IPS-18c (cell line): ENCODE results near the gene VWDE.
"Not testable (repeated sequence)": the region's sequence is repeated elsewhere in the genome, so short reads cannot be mapped to it uniquely, and the experiment has no call there.

Experiments used
- H3K4me3 ChIP-seq: 2 replicates; pipeline ENCODE4 v1.7.0; 2013; ENCODE audit warnings: low read depth, mild to moderate bottlenecking, low read length, moderate library complexity; ENCODE audit not compliant: insufficient read depth
- H3K9me3 ChIP-seq: one replicate; pipeline ENCODE4 v1.6.1; 2013; ENCODE audit warnings: mild to moderate bottlenecking, low read length, moderate library complexity; ENCODE audit not compliant: control insufficient read depth, insufficient read depth

Gene VWDE

DNA sequence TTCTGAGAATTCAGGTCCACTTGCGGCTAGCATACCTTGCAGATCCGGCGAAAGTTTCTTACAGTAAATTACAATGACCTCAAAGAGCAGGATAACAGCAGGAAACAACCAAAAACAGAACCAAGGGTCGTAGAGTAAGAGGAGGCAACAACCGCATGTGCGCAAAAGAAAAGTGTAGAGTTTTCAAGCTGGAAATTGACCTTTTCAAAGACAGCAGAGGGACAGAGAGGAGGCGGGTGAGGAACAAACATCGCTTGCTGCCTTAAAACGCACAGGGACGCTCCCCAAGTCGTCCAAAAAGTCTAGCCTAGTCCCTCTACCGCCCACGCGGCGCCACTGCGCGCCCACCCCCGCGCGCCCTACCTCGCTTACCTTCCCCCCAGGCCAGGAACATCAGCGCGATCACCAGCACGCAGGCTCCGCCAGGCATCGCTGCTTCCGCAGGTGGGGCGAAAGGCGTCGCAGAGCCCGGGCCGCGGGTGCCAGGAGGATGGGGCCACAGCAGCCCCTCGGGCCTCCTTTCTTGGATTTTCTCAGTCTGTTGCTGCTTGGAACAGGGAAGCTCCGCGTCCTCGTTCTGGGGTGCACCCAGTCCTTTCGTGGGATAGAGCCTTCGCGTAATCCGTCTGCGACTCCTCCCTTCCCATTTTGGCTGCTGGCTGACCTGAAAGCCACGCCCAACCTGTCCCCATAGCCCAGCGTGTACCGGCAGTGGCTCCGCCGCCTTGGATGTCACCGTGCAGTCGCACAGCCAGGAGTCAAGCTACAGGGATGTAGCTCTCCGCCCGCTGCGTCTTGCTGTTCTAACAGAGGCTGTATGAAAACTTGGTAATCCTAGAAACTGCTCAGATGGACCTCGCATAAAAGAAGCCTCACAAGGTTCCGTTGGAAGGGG lies at the start of gene VWDE:
Gene VWDE (minus strand): TSS at position 579 of the 895 bp plus-strand sequence. CDS start 149 bp downstream, at position 430.
- no peaks in the 10 kb centered on the region for H3K9me3 ChIP-seq
- peak within 1 kb of the TSS; percentile 63 for H3K4me3 ChIP-seq

DNA sequence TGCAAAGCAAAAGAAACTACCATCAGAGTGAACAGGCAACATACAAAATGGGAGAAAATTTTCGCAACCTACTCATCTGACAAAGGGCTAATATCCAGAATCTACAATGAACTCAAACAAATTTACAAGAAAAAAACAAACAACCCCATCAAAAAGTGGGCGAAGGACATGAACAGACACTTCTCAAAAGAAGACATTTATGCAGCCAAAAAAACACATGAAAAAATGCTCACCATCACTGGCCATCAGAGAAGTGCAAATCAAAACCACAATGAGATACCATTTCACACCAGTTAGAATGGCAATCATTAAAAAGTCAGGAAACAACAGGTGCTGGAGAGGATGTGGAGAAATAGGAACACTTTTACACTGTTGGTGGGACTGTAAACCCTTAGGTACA lies 49.5 kb upstream of the VWDE start:
- not testable (repeated sequence) for H3K4me3 ChIP-seq, H3K9me3 ChIP-seq

DNA sequence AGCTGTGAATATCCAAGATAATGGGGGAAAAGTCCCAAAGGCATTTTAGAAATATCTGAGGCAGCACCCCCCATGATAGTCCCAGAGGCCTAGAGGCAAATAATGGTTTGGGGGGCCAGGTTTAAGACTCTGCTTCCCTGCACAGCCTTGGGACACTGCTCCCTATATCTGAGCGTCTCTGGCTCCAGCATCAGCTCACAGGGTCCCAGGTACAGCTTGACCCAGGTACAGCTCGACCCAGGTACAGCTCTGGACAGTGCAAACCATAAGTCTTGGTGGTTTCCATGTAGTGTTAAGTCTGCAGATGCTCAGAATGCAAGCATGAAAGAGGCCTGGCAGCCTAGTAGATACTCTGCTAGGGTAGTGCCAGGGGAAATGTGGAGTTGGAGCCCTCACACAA lies 47.0 kb upstream of the VWDE start:
- no peaks in the 10 kb centered on the region for H3K9me3 ChIP-seq
- H3K4me3 ChIP-seq, result no peak overlapping the region

DNA sequence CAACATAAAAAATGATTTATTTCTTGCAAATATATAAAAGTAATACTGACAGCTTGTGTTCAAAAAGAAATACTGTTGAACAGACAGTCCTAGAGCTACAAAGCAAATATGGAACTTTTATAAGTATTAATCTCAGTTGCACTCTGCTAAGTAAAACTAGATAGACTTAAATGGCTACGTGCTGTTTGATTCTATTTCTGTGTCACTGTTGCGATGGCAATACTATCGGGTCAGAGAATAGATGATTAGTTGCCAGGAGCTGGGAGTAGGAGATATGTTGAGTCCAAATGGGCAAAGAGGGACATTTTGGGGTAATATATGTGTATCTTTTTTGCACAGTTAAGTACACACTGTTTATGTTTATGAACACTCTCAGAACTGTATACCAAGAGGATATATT lies 41.1 kb upstream of the VWDE start:
- Histone ChIP-seq H3K9me3 (no peaks in the 10 kb centered on the region), H3K4me3 (no peak overlapping the region)

DNA sequence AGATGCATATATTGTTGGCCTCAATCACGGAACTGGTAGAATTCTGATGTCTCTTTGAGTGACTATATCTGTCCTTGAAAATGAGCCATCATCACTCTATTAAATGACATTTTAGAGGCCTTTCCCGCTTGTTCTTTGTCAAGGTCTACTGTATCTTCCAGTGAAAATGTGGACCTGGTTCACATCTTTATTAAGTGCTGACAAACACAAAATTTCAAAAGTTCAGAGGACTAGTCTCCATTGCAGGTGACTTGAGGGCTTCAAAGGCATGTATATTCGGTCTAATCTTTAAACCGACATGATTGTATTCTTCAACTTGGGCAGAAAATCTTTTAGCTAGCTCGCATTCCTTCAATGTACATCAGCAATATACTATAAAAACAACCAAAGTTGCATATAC lies 36.6 kb upstream of the VWDE start:
- Histone ChIP-seq H3K4me3 (no peak overlapping the region), H3K9me3 (no peaks in the 10 kb centered on the region)

DNA sequence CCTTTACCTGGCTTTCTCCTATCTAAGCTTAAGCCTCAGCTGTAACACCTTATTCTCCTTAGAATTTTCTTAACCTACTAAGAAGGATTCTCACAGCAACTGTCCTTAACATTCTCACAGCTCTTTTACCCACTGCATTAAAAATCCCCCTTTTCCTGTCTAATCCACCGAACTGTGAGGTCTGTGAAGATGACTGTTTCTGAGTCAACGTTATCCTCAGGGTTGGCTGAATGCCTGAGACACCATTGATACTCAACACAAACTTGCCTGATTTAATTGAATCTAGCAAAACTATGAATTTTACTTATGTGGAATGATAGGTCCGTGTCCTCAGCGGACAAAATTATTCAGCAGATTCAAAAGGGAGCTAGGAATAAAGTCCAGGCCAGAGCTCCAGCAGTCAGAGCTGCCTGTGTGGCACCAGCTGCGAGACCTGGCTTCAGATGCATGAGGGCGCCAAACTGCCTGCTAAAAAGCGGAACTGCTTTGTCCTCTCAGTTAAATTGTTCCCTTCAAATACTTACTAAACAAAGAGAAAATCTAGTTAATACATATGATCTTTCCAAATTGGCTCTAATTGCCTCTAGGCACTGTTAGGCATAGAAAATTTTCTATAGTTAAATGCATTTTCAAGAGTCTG lies 33.4 kb upstream of the VWDE start:
- Histone ChIP-seq H3K9me3 (no peaks in the 10 kb centered on the region), H3K4me3 (no peak overlapping the region)

DNA sequence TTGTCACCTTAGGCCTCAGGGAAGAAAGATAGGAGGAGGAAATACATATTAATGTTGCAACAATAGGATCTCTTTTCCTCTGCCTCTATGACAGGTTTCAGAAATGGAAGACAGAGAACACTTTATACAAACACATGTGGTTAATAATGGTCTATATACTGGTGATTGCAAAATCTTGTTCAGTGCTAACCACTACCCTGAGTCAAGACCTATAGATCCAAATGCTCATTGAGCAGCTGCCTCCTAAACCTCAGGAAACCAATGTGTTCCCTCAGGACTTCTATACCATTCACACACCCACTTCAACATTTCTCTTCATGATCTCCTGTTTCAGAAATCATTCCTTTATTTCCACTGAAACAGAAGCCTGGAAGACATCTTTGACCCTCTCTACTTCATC lies 32.5 kb upstream of the VWDE start:
- Histone ChIP-seq H3K9me3 (no peaks in the 10 kb centered on the region), H3K4me3 (no peak overlapping the region)

DNA sequence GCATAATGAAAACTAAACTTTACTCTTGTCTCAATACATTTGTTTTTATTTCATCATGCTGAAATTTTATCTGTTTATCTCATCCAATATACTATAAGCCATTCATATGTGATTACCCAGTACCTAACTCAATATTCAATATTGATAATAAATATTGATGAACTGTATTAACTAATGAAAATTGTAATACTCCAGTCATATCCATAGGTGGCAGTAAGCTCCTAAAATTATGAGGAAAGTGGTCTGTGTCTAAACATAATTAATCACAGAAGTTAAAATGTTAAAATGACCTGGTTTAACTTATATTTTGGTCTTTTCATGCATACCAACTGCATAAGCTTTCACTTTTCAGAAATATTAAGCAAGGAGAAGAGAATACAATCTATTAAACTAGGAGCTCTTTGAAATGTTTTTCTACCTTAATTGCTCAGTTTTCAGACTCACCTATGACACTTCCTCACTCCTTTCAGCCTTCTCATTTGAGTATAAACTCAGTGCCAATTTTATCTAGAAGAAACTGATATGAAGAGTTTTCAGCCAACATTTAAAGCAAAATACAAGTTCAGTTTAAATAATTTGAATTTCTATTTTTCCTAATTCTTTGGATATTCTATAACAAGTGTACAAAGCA lies 30.5 kb upstream of the VWDE start:
- H3K9me3 ChIP-seq, result no peaks in the 10 kb centered on the region
- H3K4me3 ChIP-seq, result no peak overlapping the region

DNA sequence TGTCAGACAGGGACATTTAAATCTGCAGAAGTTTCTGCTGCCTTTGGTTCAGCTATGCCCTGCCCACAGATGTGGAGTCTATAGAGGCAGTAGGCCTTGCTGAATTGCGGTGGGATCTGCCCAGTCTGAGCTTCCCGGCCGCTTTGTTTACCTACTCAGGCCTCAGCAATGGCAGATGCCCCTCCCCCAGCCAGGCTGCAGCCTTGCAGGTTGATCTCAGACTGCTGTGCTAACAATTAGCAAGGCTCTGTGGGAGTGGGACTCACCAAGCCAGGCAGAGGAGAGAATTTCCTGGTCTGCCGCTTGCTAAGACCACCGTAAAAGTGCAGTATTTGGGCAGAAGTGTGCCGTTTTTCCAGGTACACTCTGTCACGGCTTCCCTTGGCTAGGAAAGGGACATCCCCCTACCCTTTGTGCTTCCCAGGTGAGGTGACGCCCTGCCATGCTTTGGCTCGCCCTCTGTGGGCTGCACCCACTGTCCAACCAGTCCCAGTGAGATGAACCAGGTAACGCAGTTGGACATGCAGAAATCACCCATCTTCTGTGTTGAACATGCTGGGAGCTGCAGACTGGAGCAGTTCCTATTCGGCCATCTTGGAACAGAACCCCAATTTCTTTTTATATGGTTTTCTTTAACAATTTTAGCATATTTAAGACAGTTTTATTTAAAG lies 28.4 kb upstream of the VWDE start:
- Histone ChIP-seq H3K9me3 (no peaks in the 10 kb centered on the region), H3K4me3 (no peak overlapping the region)

DNA sequence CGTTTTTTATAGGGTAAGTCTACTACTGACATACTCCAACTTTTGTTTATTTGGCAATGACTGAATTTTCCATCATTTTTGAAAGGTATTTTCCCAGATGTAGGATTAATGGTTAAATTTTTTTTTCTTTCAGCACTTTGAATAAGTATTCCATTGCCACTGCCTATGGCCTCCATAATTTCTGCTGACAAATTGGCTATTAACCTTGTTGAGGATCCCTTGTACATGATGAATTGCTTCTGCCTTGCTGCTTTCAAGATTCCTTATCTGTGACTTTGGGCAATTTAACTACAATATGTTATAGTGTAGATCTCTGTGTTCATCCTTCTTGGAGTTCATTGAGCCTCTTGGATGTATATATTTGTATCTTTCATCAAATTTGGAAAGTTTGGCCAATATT lies 21.6 kb upstream of the VWDE start:
- Histone ChIP-seq H3K9me3 (no peaks in the 10 kb centered on the region), H3K4me3 (no peak overlapping the region)

DNA sequence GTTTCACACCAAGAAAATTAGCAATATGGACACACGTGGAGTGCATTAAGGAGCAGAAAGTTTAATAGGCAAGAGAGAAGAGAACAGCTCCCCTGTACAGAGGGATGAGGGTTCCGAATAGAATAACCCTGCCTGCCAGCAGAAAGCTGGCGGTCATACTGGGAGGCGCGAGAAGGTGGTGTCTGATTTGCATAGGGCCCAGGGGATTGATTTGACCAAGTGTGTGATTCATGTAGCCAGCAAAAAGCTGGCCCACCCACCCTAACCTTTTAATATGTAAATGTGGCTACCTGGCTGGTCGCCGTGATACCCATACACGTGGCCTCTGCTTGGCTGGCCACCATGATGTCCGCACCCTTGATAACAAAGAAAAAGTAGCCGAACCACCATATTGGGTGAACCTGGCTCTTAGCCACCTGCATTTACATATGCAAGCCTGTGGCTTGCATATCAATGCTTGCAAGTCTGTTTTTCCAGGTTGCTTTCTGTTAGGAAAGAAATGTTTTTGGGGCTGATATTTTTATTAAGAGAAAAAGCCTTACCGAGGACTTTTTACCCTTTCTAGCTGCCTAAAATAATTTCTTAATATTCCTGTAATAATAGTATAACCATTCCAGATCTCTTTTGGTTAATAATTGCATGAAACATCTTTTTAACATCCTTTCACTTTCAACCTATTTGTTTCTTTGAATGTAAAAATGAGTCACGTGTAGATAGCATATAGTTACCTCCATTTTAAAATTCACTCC lies 20.5 kb upstream of the VWDE start:
- no peaks in the 10 kb centered on the region for H3K9me3 ChIP-seq
- H3K4me3 ChIP-seq, result no peak overlapping the region

DNA sequence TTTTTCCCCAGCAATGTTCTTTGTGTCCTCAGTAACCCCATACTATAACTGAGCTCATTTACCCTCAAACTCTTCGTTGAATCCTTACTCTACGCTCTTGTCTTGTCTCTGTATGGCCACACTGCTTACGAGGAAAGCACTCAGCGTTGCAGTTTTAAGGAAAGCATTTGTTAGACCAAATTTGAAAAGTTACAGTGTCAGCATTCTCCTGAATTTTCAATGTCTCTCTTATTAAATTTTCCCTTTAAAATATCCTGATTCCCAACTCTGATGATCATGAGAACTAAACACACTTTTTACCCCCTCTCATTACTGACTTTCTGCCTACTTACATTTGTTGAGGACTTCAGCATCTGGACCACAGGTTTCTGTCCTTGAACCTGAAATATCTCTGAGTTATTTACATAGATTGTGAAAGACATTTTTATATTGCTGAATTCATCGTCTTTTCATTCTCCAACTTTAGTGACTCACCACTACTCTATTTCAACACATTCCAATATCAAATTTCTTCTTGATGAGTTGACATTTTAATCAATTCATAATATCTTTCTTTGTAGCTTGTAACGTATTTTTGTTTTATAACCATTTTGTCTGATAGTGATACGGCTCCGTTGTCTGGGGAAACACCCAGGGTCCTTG lies 19.8 kb upstream of the VWDE start:
- Histone ChIP-seq H3K4me3 (no peak overlapping the region), H3K9me3 (no peaks in the 10 kb centered on the region)

DNA sequence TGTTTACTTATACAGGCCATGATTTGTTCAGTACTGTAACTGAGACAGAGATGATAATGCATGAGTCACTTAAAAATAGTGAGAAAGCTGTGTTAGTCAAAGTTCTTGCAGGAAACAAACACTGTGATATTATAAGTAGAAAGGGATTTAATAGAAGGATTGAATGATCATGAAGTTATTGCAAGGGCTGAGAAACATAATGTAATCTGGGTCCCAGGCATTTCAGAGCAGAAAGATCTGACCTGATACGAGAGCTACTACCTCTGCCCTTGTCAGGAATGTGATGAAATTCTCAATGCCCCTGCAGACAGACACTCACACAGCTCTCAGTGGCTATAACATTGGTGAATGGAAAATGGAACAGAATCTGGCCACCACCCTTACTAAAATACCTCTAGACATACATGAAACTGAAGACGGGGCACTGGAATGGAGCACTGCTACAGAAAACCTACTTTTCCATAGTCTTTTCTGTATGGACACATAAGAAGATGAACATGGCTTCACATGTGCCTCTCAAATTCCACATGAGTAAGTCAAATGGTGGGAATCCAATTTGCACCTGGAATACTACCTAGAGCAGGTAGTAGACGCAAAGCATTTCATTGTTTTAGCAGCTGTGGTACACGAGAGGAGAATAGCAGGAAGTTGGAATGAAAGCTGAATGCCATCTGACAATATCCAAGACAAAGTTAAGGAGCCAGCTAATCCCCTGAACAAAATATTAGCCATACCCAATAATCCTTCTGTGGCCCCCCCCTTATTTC lies 19.1 kb upstream of the VWDE start:
- H3K4me3 ChIP-seq, result no peak overlapping the region
- H3K9me3 ChIP-seq, result no peaks in the 10 kb centered on the region

DNA sequence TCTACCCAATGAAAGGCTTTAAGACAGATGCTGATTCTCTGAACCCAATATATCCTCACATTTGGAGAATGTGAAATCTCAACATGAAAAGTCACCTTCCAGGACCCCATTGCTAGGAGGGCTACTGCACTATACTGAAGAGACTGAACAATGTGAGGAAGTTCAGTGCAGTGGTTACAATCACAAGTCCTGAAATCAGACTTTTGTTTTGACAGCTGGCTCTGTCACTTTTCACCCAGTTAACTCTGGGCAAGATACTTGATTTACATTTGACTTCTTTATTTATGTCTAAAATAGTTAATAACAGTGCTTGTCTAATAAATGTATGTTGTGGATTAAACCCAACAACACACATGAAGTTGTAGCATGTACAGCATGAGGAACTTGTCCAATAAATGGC lies 14.8 kb upstream of the VWDE start:
- Histone ChIP-seq H3K4me3 (no peak overlapping the region), H3K9me3 (no peaks in the 10 kb centered on the region)

DNA sequence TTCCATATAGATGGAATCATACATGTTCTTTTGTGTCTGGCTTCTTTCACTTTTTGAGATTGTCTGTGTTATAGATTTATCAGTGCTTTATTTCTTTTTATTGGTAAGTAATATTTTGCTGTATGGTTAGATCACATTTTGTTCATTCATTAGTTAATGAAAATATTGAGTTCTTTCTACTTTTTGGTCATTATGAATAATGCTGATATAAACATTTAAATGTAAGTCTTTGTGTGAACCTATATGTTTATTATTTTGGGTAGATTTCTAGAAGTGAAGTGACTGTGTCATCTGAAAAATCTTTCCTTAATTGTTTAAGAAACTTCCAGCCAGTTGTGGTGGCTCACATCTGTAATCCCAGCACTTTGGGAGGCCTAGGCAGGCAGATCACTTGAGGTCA lies 11.4 kb upstream of the VWDE start:
- H3K4me3 ChIP-seq, result no peak overlapping the region
- H3K9me3 ChIP-seq, result no peaks in the 10 kb centered on the region

DNA sequence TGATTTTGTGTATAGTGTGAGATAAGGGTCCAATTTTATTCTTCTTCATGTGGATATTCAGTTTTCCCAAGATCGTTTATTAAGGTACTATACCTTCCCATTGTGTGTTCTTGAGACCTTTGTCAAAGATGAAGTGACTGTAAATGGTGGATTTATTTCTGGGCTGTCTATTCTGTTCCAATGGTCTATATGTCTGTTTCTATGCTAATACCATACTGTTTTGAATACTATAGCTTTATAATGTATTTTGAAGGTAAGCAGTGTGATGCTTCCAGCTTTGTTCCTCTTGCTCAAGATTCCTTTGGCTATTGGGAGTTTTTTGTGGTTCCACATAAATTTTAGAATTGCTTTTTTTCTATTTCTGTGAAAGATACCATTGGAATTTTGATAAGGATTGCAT lies 8.7 kb upstream of the VWDE start:
- no peaks in the 10 kb centered on the region for H3K9me3 ChIP-seq
- H3K4me3 ChIP-seq, result no peak overlapping the region
